HG03442 (cell line): ENCODE results near the gene C1orf94.

Source experiments
- ATAC-seq: cut with Tn5 transposase; IDR thresholded peaks from one replicate; pipeline ENCODE4 v1.9.1; 2021; ENCODE audit warnings: mild to moderate bottlenecking, moderate library complexity; ENCODE audit not compliant: unreplicated experiment

Gene C1orf94

DNA sequence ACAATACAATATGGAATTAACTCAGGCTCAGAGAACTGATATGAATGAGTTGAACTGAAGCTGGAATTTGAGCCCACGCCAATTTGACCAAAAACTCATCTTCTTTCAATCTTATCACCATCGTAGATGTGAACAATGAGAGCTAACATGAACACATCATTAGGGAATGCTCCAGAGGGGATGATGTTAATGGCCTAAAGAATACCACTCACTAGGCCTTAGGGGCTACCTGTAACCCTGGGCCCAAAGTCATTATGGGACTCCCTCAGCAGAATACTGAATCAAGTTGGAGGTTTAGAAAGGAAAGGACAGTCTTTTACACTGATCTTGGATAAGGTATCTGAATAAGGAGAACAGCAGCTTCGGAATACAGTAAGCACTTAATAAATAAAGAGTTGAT is 73.6 kb downstream of the C1orf94 start:
- ATAC-seq: no peak

DNA sequence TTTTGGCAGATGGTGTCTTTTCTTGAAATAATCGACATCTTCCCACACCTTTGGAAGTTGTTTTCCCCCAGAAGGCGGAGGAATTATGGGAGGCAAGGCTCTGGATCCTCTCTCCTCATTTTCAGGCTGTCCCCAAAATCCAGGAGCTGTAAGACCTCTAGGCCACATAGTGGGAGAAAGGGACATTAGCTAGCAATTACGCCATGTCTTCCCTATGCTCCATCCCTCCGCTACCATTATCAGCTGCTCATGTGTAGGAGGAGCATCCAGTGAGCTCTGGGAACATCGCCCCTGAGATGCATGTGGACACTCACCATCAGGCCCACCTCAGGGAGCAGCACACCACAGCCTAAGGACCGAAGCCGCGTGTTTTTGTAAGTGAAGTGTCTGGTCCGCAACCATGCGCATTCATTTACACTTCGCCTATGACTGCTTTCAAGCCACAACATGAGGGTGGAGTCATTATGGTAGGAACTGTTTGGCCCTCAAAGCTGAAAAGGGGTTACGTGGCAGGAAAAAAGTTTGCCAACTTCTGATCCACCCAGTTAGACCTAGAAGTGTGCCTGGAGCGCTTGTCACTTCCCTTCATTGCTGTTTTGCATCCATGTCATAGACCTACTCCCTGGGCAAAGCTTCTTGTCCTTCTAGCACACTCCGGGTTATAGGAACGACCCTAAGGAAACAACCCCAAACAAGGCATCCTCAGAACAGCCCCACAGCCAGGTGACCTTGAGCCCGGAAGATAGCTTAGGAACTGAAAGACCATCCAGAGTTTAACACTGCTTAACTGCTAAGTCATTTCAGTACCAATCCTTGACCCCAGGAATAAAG is 85.5 kb downstream of the C1orf94 start:
- ATAC-seq: no peak

- ATAC-seq: no peak
Observed at GRCh38 chr1:34262921-34263320, 86.2 kb downstream of the C1orf94 start.

DNA sequence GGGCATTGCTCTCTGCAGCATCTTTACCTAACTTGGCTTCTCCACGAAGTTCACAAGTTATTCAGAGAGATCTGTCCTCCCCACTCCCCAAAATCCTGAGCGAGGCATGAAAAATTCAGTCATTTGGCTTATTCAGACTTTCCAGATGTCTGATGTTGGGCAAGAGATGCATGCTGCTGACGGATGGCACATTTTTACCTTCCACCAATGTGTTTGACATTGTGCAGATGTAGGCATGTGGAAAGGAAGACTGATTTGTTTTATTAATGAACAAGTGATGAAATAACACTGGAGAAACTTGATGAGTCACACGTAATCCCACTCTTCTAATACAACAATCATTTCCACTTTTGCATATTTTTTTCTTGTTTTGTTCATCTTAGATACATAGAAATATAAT is 86.7 kb downstream of the C1orf94 start:
- ATAC-seq: no peak

DNA sequence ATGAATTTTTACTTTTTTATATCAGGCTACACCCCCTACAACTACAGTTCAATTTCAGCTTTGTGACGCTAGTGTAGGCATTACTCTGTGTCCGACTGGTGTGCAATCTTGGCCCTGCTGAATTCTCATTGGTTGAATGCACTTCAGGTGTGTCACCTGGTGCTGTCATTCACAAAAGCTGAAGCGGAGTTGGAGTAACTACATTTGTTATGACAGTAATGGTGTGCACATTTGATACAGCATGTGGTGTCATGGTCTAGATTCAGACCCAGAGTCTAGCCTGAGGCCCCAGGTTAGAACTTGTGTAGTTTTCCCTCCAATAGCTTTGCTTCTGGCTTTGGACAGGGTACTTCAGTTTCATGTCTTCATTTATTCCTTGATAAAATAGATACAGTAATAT is 88.7 kb downstream of the C1orf94 start:
- ATAC-seq: no peak

- no peak for ATAC-seq
Observed at GRCh38 chr1:34266127-34266951, 89.6 kb downstream of the C1orf94 start.

DNA sequence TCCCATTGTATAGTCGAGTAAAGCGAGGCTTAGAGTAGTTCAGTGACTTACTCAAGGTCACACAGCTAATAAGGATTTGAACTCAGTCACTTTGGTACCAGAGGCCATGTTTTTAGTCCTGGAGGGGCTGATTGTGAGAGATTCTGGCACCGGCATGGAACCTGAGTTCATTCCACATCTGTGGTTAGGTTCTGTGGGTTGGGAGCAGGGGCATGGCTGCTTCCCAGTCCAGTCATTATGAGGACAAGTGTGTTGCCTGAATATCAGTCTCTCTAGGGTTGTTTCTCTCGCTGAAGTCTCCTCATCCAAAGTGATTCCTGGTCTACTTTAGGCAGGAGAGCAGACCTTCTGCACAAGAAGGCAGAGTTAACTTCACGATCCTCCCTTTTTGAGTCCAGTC is 90.6 kb downstream of the C1orf94 start:
- no peak for ATAC-seq

- no peak for ATAC-seq
Observed at GRCh38 chr1:34268311-34268954, 91.7 kb downstream of the C1orf94 start.
